ENCODE measurements around the gene GALM. TPM values are rescaled to one million over a fixed set of nuclear protein-coding genes. Genes with fewer than 3 reads are reported as not detected.

Gene GALM
- total and polyA plus RNA-seq, 2 of the 13 experiments (the other 11 are each of a cell fraction or from before 2014, with no cell fraction given): 65.5 to 90.0 TPM

- TF ChIP-seq ZNF646 (CRISPR knock-in tag; IDR thresholded peaks at IDR 0.05) (peak; percentile 60; the same call in 1 of the 2 replicates), ZNF792 (CRISPR knock-in tag; IDR thresholded peaks at IDR 0.05) (peak; percentile 85; the same call in 1 of the 2 replicates), ATF3 (CRISPR knock-in tag; IDR thresholded peaks at IDR 0.05) (peak; percentile 37; the same call in 1 of the 2 replicates), RFX3 (CRISPR knock-in tag; IDR thresholded peaks at IDR 0.05) (no peak), TIGD3 (CRISPR knock-in tag; IDR thresholded peaks at IDR 0.05; ENCODE audit: borderline replicate concordance) (no peak), ZNF367 (CRISPR knock-in tag; IDR thresholded peaks at IDR 0.05; ENCODE audit: borderline replicate concordance) (no peak), MED8 (CRISPR knock-in tag; IDR thresholded peaks at IDR 0.05; ENCODE audit: insufficient replicate concordance) (no peak), HMGXB4 (CRISPR knock-in tag; IDR thresholded peaks at IDR 0.05; ENCODE audit: borderline replicate concordance in 1 of 2, low read depth in 1 of 2) (peak; percentile 76 to 77; a peak in 2 of 4 replicates), ZNF512B (CRISPR knock-in tag; IDR thresholded peaks at IDR 0.05; ENCODE audit: borderline replicate concordance) (peak; percentile 16; the same call in 1 of the 2 replicates), WIZ (CRISPR knock-in tag; IDR thresholded peaks at IDR 0.05) (peak; percentile 59; the same call in 1 of the 2 replicates), ZBTB37 (CRISPR knock-in tag; IDR thresholded peaks at IDR 0.05) (peak; percentile 49; the same call in 1 of the 2 replicates), ZNF772 (CRISPR knock-in tag; IDR thresholded peaks at IDR 0.05) (peak; percentile 86), ZNF749 (CRISPR knock-in tag; IDR thresholded peaks at IDR 0.05; ENCODE audit: borderline replicate concordance) (no peak)
These were observed at the start of gene GALM (continued) for GRCh38 chr2:38665854-38666555.

All from HepG2 (cell line).